HUES64 (cell line): Measurements from ENCODE around the gene ERC1.
"Not testable (repeated sequence)": the region's sequence is repeated elsewhere in the genome, so short reads cannot be mapped to it uniquely, and the experiment has no call there.

Experiments used
- H3K27ac ChIP-seq: 2 replicates; pipeline ENCODE4 v1.7.0; 2013; ENCODE audit warnings: low read depth, low read length, inconsistent platforms
- H3K27me3 ChIP-seq: 2 replicates; pipeline ENCODE4 v1.6.1; 2013; ENCODE audit warnings: mild to moderate bottlenecking, low read length; ENCODE audit not compliant: insufficient read depth
- H3K36me3 ChIP-seq: 2 replicates; pipeline ENCODE4 v1.6.1; 2013; ENCODE audit warnings: mild to moderate bottlenecking, low read length; ENCODE audit not compliant: insufficient read depth
- H3K4me1 ChIP-seq: 2 replicates; pipeline ENCODE4 v1.6.1; 2013; ENCODE audit warnings: mild to moderate bottlenecking, low read length, moderate library complexity; ENCODE audit not compliant: insufficient read depth
- H3K4me3 ChIP-seq: 2 replicates; pipeline ENCODE4 v1.5.1; 2013; ENCODE audit warnings: mild to moderate bottlenecking, low read length, moderate library complexity
- H3K9ac ChIP-seq: 2 replicates; pipeline ENCODE4 v1.6.1; 2013; ENCODE audit warnings: mild to moderate bottlenecking, low read depth, low read length
- H3K9me3 ChIP-seq: 2 replicates; pipeline ENCODE4 v1.6.1; 2013; ENCODE audit warnings: low read depth, low read length; ENCODE audit not compliant: insufficient read depth
- WGBS: fragments of 150-250, 120-280 bp; methylation state at CpG from one replicate; pipeline ENCODE4 v1.1.7; 2013; ENCODE audit warnings: missing lambda C conversion rate; 5-methylcytosine and 5-hydroxymethylcytosine counted together

The ERC1 gene

DNA sequence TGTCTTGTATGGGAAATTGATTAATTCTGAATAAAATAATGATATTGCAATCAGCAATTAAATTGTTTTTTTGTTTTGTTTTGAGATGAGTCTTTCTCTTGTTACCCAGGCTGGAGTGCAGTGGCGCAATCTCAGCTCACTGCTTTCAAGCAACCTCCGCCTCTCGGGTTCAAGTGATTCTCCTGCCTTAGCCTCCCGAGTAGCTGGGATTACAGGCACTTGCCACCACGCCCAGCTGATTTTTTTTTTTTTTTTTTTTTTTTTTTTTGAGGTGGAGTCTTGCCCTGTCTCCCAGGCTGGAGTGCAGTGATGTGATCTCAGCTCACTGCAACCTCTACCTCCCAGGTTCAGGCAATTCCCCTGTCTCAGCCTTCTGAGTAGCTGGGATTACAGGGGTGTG lies 217.7 kb downstream of the ERC1 start:
- H3K4me3 ChIP-seq, H3K9me3 ChIP-seq, H3K27ac ChIP-seq, H3K27me3 ChIP-seq, H3K36me3 ChIP-seq, H3K9ac ChIP-seq: not testable (repeated sequence)
- peaks cover 42% of the 10 kb centered on the region for H3K4me1 ChIP-seq
- 96% methylated on average over 4 of the region's 5 CpGs for WGBS

DNA sequence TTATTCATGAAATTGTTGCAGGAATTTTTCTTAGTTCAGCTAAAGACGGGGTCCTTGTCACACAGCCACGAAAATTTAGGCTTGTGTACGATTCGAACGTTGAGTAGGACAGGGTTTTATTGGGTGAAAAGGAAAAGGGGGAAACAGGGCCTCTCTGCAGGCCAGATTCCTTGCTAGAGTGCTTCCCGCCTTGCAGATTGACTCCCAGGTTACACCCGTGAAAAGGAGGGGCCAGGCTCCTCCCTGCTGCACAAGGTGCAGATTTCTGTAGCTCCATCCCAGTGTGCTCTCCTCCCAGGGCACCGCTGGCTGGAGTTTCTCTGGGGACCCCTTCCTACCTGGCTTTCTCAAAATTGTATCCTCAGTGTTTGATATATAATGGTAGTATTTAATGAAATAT lies 221.5 kb downstream of the ERC1 start:
- Histone ChIP-seq H3K4me1 (peaks cover 21% of the 10 kb centered on the region), H3K9me3 (no peaks in the 10 kb centered on the region), H3K9ac (no peak overlapping the region), H3K36me3 (no peaks in the 10 kb centered on the region), H3K27ac (no peak overlapping the region), H3K4me3 (no peak overlapping the region), H3K27me3 (no peaks in the 10 kb centered on the region)
- WGBS, result 72% methylated on average over 8 of the region's 8 CpGs

DNA sequence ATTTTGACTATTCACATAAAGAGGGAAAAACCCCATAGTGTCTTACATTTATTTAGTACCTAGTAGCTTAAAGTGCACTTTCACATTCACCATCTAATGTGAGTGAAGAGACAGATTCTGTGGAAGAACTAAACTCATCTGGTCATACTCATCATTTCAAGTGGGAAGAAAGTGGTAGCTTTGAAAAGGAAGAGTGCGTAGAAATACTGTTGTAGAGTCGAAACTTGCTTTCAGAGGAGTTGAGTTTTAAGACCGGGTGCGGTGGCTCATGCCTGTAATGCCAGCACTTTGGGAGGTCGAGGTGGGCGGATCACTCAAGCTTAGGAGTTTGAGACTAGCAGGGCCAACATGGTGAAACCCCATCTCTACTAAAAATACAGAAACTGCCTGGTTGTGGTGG lies 222.2 kb downstream of the ERC1 start:
- Histone ChIP-seq H3K9ac (no peak overlapping the region), H3K9me3 (no peaks in the 10 kb centered on the region), H3K4me3 (no peak overlapping the region), H3K36me3 (no peaks in the 10 kb centered on the region), H3K27me3 (no peaks in the 10 kb centered on the region), H3K27ac (no peak overlapping the region), H3K4me1 (peaks cover 26% of the 10 kb centered on the region)
- WGBS, result 92% methylated on average over 6 of the region's 6 CpGs

DNA sequence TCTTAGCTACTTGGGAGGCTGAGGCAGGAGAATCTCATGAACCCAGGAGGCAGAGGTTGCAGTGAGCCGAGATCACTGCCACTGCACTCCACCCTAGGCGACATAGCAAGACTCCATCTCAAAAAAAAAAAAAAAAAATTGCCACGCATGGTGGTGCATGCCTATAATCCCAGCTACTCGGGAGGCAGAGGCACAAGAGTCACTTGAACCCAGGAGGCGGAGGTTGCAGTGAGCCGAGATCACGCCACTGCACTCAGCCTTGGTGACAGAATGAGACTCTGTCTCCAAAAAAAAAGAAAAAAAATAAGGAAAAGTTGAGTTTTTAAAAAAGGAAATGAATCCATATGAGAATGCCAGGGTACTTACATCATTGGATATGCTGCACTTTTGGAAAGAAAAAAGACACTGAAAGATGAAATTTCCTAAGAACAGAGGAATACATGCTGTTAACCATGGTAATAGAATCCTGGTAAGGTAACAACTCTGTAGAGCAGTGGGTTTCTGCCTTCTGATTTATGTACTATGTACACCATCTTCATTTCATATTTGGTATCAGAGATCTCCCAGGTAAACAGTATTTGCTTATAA lies 222.7 kb downstream of the ERC1 start:
- no peak overlapping the region for H3K27ac ChIP-seq
- H3K9ac ChIP-seq, result no peak overlapping the region
- peaks cover 26% of the 10 kb centered on the region for H3K4me1 ChIP-seq
- 91% methylated on average over 7 of the region's 7 CpGs for WGBS
- no peaks in the 10 kb centered on the region for H3K36me3 ChIP-seq
- H3K4me3 ChIP-seq, result no peak overlapping the region
- no peaks in the 10 kb centered on the region for H3K27me3 ChIP-seq
- H3K9me3 ChIP-seq, result no peaks in the 10 kb centered on the region

- Histone ChIP-seq H3K4me3 (no peak overlapping the region), H3K9me3 (no peaks in the 10 kb centered on the region), H3K36me3 (no peaks in the 10 kb centered on the region), H3K4me1 (peaks cover 26% of the 10 kb centered on the region), H3K27ac (no peak overlapping the region), H3K9ac (no peak overlapping the region), H3K27me3 (no peaks in the 10 kb centered on the region)
- WGBS, result 92% methylated on average over 1 of the region's 3 CpGs
Measured at GRCh38 chr12:1216560-1216959, 225.5 kb downstream of the ERC1 start.

DNA sequence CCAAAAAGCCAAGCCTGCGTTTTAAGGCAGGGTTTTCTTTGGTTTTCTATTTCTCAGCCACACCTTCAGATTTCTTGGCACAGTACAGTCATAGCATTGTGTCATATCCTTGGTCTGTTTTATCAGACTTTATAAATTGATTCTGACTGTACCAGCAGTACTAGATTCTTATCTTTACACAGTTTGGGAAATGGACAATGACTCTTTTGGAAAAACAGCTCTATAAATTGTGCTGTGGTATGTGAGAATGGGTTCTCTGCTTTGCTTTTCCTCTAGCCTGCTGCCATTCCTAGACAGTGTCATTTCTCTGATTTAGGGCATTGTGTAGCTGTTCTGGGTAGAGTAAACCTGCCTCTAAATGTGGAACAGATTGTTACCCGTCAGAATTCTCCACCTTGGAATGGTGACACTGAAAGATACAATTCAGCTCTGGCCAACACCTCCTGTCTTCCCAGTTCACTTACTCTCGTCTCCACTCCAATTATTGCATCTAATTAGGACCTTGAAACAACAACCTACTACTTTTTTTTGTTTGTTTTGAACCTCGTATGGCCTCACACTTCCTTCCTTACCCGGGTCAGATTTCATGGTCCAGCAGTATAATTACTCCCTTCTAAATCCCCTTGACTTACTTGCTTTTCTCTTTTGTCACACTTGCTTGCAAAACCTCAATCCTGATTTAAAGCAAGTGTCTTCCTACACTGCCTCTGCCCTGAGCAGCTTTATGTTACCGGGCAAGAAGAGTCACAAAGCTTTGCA lies 226.3 kb downstream of the ERC1 start:
- H3K9ac ChIP-seq, result no peak overlapping the region
- no peaks in the 10 kb centered on the region for H3K9me3 ChIP-seq
- no peaks in the 10 kb centered on the region for H3K36me3 ChIP-seq
- no peaks in the 10 kb centered on the region for H3K27me3 ChIP-seq
- 76% methylated on average over 6 of the region's 6 CpGs for WGBS
- H3K4me3 ChIP-seq, result no peak overlapping the region
- no peak overlapping the region for H3K27ac ChIP-seq
- H3K4me1 ChIP-seq, result peaks cover 21% of the 10 kb centered on the region

DNA sequence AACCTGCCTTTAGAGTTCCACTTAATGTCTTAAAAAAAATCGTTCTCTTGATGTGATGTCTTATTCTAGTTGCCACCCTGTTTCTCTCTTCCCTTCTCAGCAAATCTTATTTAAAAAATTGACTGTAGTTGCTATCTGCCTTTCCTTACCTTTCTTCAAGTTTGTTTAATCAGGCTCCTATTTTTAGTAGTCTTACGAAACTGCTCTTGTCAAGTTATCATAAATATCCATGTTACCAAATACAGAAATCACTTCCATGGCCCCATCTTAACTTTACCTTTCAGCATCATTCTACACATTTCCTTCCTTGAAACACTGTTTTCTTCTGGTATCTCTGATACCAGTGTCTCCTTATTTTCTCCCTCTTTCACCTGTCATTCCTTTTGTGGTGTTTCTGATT lies 227.3 kb downstream of the ERC1 start:
- peaks cover 12% of the 10 kb centered on the region; the same call in 1 of the 2 replicates for H3K4me1 ChIP-seq
- WGBS, result 94% methylated on average over 2 of the region's 2 CpGs
- no peaks in the 10 kb centered on the region for H3K36me3 ChIP-seq
- no peak overlapping the region for H3K9ac ChIP-seq
- no peak overlapping the region for H3K27ac ChIP-seq
- no peak overlapping the region for H3K4me3 ChIP-seq
- H3K27me3 ChIP-seq, result no peaks in the 10 kb centered on the region
- H3K9me3 ChIP-seq, result no peaks in the 10 kb centered on the region

DNA sequence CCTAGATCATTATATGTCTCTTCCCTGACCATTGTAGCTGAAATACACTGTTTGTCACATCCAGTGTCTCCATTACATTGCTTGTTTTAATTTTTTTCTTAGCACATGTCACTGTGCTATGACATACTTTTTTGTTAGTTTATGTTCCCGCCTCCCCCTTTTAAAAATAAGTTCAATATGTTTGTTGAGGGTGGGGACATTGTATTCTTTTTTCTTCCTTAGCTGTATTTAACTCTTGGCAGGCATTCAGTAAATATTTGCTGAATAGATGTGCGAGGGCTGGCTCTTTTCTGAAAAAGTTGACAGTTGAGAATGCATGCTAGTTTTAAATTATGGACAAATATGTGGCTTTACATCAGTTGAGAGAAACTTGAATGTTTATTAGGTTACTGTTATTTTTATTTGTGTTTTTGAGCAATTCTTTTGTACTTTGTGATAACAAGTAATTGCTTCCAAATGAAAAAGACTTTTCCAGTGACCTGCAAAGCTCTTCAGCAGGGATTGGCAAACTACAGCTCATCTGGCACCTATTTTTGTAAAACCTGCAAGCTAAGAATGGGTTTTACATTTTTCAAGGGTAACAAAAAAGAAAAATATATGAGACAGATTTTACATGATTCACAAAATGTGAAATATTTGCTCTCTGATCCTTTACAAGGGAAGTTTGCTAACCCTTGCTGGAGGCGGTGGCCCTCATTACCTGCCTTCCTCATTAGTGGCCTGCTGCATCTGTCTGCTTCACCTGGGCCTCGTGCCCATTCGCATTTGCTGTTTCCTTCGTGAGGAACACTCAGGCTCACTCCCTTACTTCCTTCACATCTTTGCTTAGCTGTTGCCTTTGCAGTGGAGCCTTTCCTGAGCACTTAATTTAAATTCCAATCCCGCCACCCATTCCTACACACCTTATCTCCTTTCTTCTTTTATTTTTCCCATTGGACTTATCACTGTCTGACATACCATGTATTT lies 229.4 kb downstream of the ERC1 start:
- Histone ChIP-seq H3K27ac (no peak overlapping the region), H3K9ac (no peak overlapping the region), H3K27me3 (no peaks in the 10 kb centered on the region), H3K4me1 (peaks cover 12% of the 10 kb centered on the region; the same call in 1 of the 2 replicates), H3K4me3 (no peak overlapping the region), H3K36me3 (no peaks in the 10 kb centered on the region), H3K9me3 (no peaks in the 10 kb centered on the region)
- WGBS, result 83% methylated on average over 6 of the region's 7 CpGs

DNA sequence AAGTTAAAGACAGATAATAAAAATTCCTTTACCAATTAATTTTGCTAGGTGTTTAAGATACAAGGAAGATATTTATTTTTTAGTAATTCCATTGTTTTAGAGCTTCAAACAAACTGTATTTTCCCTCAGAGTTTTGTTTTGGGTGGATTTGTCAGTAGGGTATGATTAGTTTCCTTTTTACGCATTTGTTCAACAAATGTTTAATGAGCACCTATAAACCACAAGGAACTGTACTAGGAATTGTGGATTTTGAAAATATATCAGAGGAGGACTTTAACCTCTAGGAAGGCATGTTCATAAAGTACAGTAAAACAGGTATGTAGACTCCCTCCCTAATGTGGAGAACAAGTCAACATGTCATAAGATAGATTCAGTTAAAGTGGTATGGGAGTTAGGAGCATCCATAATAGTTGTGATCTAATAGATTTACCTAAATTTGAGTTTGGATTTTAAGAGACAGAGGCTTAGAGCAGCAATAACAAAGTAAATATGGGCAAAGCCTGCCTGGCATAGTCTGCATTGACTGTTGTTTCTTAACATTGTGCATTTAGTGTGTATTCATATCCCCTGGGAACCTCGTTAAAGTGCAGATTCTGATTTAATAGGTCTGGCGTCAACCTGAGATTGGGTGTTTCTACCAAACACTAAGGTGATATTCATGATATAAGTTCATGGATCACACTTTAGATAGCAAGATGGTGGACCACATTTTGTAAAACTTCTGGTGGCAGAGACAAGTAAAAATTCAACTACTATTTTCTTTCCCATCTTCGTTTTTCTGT lies 232.0 kb downstream of the ERC1 start:
- H3K27ac ChIP-seq, result no peak overlapping the region
- 90% methylated on average over 2 of the region's 4 CpGs for WGBS
- H3K9ac ChIP-seq, result no peak overlapping the region
- no peaks in the 10 kb centered on the region for H3K9me3 ChIP-seq
- H3K36me3 ChIP-seq, result no peaks in the 10 kb centered on the region
- H3K4me1 ChIP-seq, result no peaks in the 10 kb centered on the region
- H3K4me3 ChIP-seq, result no peak overlapping the region
- no peaks in the 10 kb centered on the region for H3K27me3 ChIP-seq

GRCh38 chr12:1226951-1227350 lies 235.9 kb downstream of the ERC1 start:
- no peaks in the 10 kb centered on the region for H3K9me3 ChIP-seq
- no peak overlapping the region for H3K4me3 ChIP-seq
- no peaks in the 10 kb centered on the region for H3K4me1 ChIP-seq
- H3K9ac ChIP-seq, result no peak overlapping the region
- H3K36me3 ChIP-seq, result no peaks in the 10 kb centered on the region
- H3K27me3 ChIP-seq, result no peaks in the 10 kb centered on the region
- H3K27ac ChIP-seq, result no peak overlapping the region
- 93% methylated on average over 3 of the region's 3 CpGs for WGBS
